HG03354 (cell line): ENCODE results near the gene PACSIN2.
A peak's percentile ranks its signal among the peaks of the same experiment; 100 is the strongest.
"Not testable (repeated sequence)": the region's sequence is repeated elsewhere in the genome, so short reads cannot be mapped to it uniquely, and the experiment has no call there.

Source experiments
- ATAC-seq: cut with Tn5 transposase; IDR thresholded peaks from one replicate; pipeline ENCODE4 v1.9.1; 2021; ENCODE audit warnings: mild to moderate bottlenecking; ENCODE audit not compliant: unreplicated experiment, poor library complexity, severe bottlenecking

The PACSIN2 gene, protein sequence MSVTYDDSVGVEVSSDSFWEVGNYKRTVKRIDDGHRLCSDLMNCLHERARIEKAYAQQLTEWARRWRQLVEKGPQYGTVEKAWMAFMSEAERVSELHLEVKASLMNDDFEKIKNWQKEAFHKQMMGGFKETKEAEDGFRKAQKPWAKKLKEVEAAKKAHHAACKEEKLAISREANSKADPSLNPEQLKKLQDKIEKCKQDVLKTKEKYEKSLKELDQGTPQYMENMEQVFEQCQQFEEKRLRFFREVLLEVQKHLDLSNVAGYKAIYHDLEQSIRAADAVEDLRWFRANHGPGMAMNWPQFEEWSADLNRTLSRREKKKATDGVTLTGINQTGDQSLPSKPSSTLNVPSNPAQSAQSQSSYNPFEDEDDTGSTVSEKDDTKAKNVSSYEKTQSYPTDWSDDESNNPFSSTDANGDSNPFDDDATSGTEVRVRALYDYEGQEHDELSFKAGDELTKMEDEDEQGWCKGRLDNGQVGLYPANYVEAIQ

DNA sequence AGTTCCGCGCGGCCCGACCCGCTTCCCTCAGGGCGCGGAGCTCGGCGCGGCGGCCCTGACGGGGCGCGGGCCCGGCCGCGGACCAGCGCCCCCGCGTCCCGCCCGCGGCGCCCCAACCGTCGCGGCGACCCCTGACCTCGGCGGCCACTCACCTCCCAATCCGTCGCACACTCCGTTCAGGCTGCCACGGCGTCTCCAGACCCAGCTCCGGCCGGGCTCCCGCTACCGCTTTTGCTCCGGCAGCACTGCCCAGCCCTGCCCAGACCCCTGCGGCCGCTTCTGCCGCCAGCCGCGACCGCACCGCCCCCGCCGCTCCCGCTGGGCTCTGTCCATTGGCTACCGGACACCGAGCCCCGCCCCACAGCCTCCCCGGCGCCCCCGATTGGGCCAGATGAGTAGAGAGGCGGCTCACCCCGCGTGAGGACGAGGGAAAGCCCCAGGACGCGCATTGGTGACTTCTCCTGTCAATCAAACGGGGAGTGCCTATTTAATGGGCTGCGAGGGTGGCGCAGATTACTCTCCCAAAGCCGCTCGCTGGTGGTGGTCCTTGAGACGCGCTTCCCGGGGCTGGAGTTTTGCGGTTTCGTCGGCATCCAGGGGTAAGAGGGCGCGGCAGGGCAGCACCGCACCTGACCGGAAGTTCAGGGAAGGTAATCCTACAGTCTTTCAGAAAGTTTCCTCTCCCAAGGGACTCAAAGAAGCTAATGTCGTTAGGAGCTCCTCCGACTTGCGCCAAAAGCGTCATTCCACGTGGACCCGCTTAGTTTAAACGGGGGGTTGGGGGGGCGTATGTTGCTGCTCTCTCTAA lies at the start of gene PACSIN2:
TSS of gene PACSIN2 (minus strand) at position 281 of the 808 bp plus-strand sequence. CDS start 103,069 bp downstream, outside the sequence.
- peak; percentile 95 for ATAC-seq

DNA sequence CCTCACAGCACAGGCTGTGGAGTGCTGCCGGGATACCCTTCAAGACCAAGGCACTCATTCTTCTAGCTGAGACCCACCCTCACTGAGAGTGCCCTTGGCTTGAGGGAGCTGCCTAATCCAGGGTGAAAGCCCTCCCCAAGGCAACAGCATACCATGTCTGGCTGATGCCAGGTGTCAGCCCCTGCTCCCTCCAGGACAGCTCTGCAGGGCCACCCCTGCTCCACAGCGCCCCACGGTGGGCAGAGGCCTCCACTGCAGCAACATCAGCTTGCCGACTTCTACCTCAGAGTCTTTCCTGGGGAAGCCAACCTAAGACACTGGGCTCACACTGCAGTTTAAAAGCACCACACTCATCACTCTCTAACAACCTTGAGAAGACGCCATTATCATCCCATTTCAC lies 45.2 kb upstream of the PACSIN2 start:
- ATAC-seq: no peak

DNA sequence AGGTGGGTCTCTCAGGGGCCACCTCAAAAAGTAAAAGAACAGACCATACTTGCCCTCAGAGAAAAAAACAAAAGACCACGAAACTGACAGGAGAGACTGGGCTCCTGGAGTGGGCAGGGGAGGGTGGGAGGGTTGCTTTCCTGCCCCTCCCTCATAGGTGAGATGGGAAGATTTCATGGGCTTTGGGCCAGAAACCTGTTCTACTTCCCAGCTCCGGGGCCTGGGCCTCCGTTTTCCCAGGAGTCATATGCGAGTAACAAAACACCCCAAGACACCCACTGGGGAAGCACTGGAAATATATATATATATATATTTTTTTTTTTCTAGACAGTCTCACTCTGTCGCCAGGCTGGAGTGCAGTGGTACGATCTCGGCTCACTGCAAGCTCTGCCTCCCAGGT lies 42.7 kb upstream of the PACSIN2 start:
- ATAC-seq: no peak

DNA sequence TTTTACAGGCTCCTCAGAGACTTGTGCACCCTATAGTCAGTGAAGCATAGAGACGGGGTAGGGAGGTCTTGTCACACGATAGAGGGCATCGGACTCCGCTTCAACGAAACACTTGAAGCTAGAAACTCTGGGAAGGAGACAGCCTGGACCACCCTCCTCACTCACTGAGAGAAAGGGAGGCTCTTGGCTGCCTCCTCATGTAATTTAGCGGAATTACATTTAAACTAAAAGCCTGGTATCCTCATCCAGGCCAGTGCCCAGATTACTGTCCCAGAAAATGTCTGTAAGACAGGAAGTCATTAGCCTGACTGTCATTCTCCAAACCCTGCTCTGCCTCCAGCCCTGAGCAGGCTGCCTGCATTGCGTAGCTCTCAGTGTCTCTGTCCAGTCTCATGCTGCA lies 38.2 kb upstream of the PACSIN2 start:
- no peak for ATAC-seq

DNA sequence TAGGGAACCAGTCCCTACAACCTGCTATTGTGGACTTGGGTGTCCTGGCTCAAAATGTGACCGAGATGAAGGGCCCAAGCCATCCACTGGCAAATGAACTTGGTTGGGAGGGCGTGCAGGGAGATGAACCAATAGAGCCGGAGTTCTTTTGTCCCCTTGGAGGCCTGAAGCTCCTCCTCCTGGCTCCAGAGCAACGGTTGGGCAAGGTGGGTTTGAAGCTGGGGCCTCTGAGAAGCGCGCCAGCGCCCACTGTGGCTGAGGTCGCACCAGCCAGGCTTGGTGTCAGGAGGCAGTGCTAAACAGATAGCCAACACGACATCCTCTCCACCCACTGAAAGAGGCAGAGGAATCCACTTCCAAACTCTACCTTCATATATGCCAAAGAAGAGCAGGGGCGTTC lies 36.0 kb upstream of the PACSIN2 start:
- no peak for ATAC-seq

DNA sequence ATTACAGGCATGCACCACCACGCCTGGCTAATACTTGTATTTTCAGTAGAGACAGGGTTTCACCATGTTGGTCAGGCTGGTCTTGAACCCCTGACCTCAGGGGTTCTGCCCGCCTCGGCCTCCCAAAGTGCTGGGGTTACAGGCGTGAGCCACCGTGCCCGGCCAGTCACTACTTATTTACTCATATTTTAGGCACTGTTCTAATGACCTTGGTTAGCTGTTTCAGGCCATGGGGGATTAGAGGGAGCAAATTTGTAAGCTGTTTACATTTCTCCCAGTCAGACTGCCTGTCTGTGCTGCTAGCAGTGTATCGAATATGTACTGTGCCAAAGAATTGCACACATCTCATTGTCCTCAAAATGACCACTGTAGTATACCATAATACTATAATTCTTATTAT lies 32.7 kb upstream of the PACSIN2 start:
- ATAC-seq: no peak

DNA sequence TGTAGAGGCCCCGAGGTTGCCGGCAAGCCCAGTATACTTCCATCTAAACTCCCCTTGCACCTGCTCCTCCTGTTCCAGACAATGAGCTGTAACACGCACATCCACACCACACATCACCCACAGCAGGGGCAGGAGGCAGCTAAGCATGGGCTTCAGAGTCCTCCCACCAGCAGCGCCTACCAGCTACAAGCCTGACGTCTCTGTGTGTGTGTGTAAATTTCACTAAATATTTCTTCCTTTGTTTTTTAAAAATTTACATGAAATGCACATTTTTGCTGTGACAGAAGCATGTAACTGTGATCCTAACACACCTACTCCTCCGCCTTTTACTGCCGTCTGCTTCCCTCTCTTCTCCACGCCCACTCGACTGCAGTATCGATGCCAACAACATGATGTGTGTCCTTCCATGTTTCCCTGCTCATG lies 29.4 kb upstream of the PACSIN2 start:
- ATAC-seq: no peak

DNA sequence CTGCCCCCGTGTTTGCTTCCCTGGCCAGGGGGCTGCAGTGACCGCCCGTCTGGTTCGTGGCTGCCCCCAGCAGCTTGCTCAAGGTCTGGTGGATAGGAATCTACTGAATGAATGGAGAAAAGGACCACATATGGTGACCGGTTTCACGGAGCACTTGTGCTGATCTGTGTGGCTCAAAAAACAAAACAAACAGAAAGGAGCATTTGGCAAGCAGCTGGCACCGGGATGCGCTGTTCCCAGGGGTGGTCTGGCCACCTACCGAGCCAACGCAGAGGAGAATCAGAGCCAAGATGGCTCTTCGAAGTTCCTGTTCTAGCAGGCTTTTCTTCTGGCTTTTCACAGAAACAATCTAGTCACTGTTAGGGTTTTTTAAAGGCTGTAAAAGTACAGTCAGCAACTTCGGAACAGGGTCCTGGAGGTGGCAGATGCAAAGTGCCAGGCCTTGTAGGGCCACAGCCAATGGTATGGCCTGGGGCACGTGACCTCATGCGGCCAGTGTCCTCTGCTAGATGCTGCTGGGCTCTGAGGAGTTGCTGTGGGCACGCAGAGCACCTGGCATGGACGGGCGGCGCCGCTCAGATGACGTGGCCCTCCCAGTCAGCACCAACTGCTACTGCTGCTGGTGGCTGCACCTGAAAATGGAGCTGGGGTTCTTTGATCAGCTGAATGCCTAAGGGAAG lies 27.3 kb upstream of the PACSIN2 start:
- ATAC-seq: no peak

DNA sequence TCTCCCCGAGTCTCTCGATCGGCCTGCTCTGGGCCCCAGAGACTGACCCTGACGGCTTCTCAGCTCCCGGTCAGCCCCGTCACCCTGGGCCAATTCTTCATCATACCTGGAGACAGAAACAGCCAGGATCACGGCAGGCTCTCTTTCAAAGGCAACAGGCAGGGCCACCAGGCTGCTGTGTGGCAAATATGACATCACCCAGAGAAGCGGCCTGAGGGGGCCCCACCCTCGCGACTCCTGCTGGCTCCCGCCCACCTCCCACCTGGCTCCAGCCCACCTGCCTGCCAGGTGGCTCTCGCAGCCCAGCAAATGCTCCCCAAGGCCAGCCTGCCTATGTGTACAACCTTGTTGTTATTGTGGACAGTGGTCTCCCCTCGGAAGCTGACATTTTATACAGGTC lies 24.9 kb upstream of the PACSIN2 start:
- ATAC-seq: no peak

DNA sequence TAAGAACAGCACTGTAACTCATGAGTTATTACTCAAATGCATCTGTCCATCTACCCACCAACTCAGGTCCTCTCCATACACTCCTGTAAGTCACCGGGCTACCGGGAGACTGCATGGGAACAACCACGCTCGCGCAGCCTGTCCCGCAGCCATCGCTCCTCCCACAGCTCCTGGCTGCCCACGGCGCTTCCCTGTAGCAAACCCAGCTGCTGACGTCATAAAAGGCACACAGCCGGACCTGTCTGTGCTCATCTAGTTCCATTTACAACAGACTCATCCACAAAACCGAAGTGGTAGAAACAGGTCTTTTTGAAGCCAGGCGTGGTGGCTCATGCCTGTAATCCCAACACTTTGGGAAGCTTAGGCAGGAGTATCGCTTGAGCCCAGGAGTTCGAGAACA lies 23.4 kb upstream of the PACSIN2 start:
- no peak for ATAC-seq

DNA sequence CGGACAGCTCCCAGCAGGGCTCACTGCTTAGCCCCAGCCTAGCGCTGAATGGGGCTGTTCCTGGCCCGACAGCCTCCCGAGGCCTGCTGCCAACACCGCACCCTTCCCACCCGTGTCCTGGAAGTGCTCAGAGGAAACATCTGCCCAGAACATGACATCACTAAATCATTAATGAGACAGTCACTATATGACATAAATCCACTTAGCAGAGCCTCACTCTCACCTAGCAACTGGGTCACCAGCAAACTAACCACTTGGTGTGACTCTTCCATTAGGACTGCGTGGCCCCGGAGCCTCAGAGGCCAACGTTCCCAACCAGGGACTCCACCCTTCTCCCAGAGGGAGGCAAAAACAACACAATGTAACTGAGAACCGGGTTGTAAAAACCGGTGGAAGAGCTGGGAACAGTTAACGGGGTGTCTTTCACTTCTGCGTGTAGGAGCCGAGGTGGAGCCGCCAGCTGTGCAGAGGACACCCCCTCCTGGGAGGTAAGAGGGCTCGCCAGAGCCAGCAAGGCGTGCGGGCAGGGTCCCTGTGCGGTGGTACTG lies 21.4 kb upstream of the PACSIN2 start:
- ATAC-seq: no peak

DNA sequence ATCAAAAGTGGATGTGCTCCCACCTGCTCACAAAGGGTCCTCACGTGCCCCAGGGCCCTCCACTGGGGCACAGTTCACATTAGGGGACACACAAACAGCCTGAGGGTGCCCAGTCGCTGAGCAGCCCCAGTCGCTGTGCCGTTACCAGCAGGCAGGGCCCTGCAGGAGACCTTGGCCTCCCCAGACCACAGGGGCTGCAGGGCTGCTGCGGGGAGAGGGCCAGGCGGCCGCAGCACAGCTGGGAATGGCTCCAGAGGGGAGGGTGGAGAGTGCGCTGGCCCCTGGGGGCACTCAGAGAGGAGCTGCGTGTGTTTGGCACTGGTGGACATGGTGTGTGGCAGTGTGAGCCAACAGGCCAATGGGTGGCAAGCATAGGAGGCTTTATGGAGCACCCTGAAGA lies 20.3 kb upstream of the PACSIN2 start:
- ATAC-seq: no peak

DNA sequence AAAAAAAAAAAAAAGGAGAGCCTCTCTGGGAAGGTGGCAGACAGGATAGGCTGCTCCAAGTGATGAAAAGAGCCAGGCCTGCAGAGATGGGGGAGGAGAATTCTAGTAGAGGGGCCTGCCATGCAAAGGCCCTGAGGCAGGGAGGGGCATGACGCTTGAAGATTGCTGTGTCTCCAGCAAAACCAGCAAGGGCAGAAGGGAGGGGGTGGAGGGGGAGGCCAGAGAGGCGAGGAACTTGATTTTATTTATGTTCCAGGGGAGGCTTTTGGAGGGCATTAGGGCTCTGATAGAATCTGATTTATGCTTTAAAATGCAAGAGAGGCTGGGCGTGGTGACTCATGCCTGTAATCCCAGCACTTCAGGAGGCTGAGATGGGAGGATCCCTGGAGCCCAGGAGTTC lies 16.7 kb upstream of the PACSIN2 start:
- no peak for ATAC-seq

DNA sequence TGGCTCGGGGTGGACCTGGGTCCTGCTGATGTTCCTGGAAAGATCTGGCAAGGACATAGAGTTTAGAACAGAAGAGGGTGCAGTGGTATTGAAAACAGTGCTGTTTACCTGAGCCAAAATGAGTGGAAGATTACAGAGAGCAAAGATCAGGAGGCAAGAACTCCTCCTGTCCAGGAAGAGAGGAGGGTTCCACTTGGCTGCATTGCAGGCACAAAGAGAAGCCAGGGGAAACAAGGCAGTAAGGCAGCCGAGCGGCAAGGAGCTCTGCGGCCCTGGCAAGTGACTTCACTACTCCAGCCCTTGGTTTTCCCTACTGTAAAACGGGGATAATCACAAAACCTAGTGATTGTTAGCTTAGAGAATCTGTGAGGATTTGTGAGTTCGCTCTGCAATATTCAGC lies 3.7 kb upstream of the PACSIN2 start:
- no peak for ATAC-seq

DNA sequence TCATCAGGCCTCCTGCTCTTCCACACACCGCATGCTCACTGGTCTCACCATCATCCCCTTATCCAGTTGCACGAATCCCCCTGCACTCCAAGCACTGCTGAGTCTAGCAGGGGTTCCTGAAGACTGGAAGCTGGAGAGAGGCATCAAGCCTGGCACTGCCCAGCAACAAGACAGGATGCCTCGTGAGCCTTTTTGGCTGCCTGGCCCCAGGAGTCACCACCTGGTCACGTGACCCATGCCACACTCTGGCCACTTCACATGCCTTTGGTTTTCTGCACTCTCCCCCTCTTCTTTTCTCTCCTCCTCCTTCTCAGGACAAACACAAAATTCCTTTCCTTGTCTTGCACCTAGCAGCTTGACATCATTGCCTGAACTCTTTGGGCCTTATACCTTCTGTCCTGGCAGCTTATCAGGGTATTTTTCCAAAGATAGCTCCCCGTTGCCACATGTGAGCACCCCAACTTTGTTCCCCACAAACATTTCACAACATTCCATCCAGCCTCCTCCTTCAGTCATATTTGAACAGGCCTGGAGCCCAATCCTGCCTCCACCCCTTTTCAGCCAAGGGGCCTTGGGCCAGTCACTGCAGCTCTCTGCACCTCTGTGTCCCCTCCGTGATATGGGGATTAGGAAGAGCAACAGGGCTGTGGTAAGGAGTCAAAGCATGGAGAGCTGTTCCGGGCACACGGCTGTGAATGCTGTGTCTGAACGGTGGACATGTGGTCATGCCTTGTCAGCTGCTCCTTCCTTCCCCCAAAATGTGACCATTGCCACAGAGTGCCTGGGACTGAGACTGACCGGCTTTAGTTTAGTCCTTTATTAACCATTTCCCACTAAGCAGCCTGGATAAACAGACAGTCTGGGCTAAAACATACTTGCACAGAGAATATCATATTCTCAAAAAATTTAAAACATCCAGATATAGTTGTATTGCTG lies 2.8 kb upstream of the PACSIN2 start:
- ATAC-seq: no peak

DNA sequence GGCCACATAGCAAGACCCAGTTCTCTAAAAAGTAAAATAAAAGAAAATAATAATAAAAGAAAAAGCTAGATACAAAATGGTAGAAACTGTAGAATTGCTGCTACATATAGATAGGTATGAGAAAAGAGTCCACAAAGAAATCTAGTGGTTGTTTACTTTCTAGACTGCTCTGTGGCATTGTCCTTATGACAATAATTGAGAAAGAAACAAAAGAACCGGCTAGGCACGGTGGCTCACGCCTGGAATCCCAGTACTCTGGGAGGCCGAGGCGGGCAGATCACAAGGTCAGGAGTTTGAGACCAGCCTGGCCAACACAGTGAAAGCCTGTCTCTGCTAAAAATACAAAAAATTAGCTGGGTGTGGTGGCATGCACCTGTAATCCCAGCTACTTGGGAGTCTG lies 1.2 kb upstream of the PACSIN2 start:
- not testable (repeated sequence) for ATAC-seq

DNA sequence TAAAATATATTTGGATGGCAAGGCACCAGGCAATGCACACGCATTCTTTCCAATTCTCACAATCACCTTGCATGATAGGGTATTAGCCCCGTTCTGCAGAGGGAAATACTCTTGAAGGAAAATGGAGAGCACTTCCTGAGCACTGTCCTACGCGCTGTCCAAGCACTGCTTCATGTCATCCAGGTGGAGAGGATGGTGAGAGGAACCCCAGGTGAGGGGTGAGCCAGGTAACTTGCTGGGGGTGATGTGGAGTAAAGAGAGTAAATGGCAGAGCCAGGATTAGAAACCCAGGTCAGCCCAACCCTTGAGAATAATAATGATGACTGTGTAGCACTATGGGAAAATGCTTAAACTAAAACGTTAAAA lies 711 bp upstream of the PACSIN2 start:
- no peak for ATAC-seq

DNA sequence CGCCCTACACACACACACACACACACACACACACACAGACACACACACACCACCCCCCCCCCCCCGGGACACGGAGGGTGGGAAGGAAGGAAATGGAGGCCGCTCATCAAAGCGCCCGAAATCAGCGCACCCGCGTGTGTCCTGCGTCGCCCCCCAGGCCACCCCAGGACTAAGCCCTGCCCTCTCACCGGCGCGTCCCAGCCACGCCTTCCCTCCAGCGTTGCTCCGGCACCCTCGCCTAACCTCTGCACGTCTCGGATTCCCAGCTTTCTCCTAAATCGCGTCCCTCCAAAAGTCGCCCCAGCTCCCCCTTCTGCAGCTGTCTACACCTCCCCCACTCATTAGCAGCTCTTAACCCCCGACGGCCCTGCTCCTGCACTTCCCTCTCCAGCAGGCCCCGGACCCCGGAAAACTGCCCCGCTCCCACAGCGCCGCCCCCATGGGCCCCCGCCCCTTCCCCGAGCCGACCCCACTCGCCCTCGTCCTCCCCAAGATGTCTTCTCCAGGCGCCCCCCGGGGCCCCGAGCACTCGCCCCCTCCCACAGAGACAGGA lies 557 bp downstream of the PACSIN2 start:
- ATAC-seq: no peak
